Eye (tissue), 1 donor: ENCODE data around the gene ORMDL1.

Experiments
- DNase-seq: peaks from one replicate; pipeline ENCODE4 v3.0.0-alpha.2; 2015

The ORMDL1 gene

GRCh38 chr2:189783927-189784867 lies at the start of gene ORMDL1, which contains the start of gene PMS1:
Gene ORMDL1, minus strand, starts transcription at chr2:189784339. Its CDS starts 1,744 bp downstream, at chr2:189782595.
Gene PMS1, plus strand, starts transcription at chr2:189784450. Its CDS starts 7,360 bp downstream, at chr2:189791810.
- DNase-seq = peak; percentile 98

GRCh38 chr2:189830510-189830909 lies 46.4 kb upstream of the ORMDL1 start:
- DNase-seq = no peak

- DNase-seq = peak; percentile 15
Observed at GRCh38 chr2:189829102-189829833, 45.1 kb upstream of the ORMDL1 start.

GRCh38 chr2:189826039-189826438 lies 41.9 kb upstream of the ORMDL1 start:
- DNase-seq = no peak

GRCh38 chr2:189824694-189825396 lies 40.7 kb upstream of the ORMDL1 start:
- no peak for DNase-seq

- DNase-seq = no peak
Observed at GRCh38 chr2:189821953-189822748, 38.0 kb upstream of the ORMDL1 start.

- DNase-seq = no peak
Observed at GRCh38 chr2:189819297-189819704, 35.2 kb upstream of the ORMDL1 start.

GRCh38 chr2:189818249-189819038 lies 34.3 kb upstream of the ORMDL1 start:
- DNase-seq = no peak

GRCh38 chr2:189803431-189803830 lies 19.3 kb upstream of the ORMDL1 start:
- no peak for DNase-seq

GRCh38 chr2:189802396-189802912 lies 18.3 kb upstream of the ORMDL1 start:
- DNase-seq = no peak

- no peak for DNase-seq
Observed at GRCh38 chr2:189799531-189799930, 15.4 kb upstream of the ORMDL1 start.

GRCh38 chr2:189799030-189799331 lies 14.8 kb upstream of the ORMDL1 start:
- DNase-seq = no peak

GRCh38 chr2:189798312-189799029 lies 14.3 kb upstream of the ORMDL1 start:
- DNase-seq = peak; percentile 58

- DNase-seq = no peak
Observed at GRCh38 chr2:189797902-189798301, 13.8 kb upstream of the ORMDL1 start.

- DNase-seq = no peak
Observed at GRCh38 chr2:189794310-189794709, 10.2 kb upstream of the ORMDL1 start.

- DNase-seq = no peak
Observed at GRCh38 chr2:189791338-189792042, 7.4 kb upstream of the ORMDL1 start.

- DNase-seq = peak; percentile 78
Observed at GRCh38 chr2:189783451-189783926, 650 bp downstream of the ORMDL1 start.

GRCh38 chr2:189782221-189782671 lies 1.9 kb downstream of the ORMDL1 start:
- no peak for DNase-seq

GRCh38 chr2:189772212-189772611 lies 11.9 kb downstream of the ORMDL1 start:
- no peak for DNase-seq
